ENCODE measurements around the gene KIF26B.
A peak's percentile ranks its signal among the peaks of the same experiment; 100 is the strongest.

The KIF26B gene

DNA sequence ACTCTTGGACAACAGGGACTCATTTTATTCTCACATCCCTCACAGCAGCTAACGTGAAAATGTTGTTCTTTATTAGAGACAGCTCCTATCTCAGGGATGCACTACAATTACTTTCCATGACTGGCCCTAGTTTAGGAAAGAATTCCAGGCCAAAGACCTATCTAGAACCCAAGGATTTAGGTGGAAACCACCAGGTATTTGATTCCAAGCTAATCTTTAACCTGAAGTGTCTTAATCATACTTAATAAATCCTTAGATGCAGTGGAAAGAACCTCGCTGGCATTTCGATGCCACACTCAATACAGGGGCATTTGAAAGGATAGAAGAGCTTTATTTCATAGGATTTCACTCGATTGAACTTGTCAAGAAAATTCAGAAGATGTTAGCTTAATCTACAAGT lies 218.3 kb downstream of the KIF26B start:
- Histone ChIP-seq H3K4me1 (peaks cover 22% of the 10 kb centered on the region), H3K4me3 (ENCODE audit: low read depth, low read length) (no peak overlapping the region), H3K9me3 (no peaks in the 10 kb centered on the region), H3K27me3 (no peaks in the 10 kb centered on the region), H3K36me3 (peaks cover 13% of the 10 kb centered on the region)
- DNase-seq = no peak
- TF ChIP-seq, protein P1, sequence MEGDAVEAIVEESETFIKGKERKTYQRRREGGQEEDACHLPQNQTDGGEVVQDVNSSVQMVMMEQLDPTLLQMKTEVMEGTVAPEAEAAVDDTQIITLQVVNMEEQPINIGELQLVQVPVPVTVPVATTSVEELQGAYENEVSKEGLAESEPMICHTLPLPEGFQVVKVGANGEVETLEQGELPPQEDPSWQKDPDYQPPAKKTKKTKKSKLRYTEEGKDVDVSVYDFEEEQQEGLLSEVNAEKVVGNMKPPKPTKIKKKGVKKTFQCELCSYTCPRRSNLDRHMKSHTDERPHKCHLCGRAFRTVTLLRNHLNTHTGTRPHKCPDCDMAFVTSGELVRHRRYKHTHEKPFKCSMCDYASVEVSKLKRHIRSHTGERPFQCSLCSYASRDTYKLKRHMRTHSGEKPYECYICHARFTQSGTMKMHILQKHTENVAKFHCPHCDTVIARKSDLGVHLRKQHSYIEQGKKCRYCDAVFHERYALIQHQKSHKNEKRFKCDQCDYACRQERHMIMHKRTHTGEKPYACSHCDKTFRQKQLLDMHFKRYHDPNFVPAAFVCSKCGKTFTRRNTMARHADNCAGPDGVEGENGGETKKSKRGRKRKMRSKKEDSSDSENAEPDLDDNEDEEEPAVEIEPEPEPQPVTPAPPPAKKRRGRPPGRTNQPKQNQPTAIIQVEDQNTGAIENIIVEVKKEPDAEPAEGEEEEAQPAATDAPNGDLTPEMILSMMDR (IDR thresholded peaks at IDR 0.05; ENCODE audit: low read depth, low read length) = no peak

DNA sequence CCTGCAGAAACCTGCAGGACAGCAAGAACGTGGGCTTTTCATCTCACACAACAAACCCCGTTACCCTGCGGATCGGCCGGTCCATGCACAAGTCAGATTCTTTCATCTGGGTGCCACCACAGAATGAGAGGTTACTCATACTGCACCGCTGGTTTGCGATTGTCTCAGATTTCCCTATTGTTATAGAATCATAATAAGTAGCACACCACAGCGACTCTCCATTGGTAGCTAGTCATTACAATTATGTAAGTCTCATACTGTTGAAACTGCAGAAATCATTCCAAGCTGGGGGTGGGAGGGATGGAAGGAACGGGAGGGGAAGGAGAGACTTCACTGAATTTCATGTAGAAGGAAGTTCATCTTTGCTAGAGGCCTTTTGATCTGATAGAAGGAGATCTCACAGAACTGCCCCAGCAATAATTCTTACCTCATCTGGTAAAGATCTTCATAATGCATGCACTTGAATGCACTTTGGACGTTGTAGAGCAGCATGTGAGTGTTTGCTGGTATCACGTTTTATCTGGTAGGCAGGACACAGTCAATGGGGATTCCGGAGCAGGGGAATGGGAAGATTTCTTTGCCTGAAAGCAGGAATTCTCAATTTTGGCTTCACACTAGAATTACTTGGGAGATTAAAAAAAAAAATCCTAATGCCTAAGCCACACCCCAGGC lies 221.1 kb downstream of the KIF26B start:
- no peaks in the 10 kb centered on the region for H3K9me3 ChIP-seq
- peaks cover 16% of the 10 kb centered on the region for H3K4me1 ChIP-seq
- H3K27me3 ChIP-seq = no peaks in the 10 kb centered on the region
- H3K4me3 ChIP-seq (ENCODE audit: low read depth, low read length) = no peak overlapping the region
- TF ChIP-seq, protein P1 (IDR thresholded peaks at IDR 0.05; ENCODE audit: low read depth, low read length) = no peak
- no peak for DNase-seq
- peaks cover 13% of the 10 kb centered on the region for H3K36me3 ChIP-seq

DNA sequence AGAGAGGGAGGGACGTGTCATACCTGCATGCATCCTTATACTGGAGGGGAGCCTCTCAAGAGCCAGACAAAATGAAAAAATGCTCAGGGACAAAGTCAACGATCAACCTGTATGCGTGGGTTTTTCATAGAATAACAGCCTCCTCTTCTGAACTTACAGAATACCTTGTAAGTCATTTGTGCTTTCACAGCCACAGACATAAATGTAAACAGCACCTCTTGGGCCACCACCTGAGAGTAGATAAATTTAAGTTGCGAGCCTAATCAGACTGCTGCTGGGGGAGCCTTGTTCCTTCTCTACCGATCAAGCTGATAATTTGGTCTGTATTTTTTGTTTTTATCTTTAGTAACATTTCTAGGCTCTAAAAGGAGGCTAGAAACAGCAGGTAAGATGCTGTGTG lies 223.1 kb downstream of the KIF26B start:
- Histone ChIP-seq H3K36me3 (peaks cover 4% of the 10 kb centered on the region), H3K9me3 (no peaks in the 10 kb centered on the region), H3K27me3 (no peaks in the 10 kb centered on the region)

GRCh38 chr1:245378311-245378722 lies 223.5 kb downstream of the KIF26B start:
- Histone ChIP-seq H3K4me1 (peaks cover 15% of the 10 kb centered on the region), H3K27me3 (no peaks in the 10 kb centered on the region), H3K4me3 (ENCODE audit: low read depth, low read length) (no peak overlapping the region), H3K9me3 (no peaks in the 10 kb centered on the region), H3K36me3 (peaks cover under 1% of the 10 kb centered on the region)
- no peak for DNase-seq
- TF ChIP-seq, protein P1 (IDR thresholded peaks at IDR 0.05; ENCODE audit: low read depth, low read length) = no peak

More for the DNA sequence above, 223.1 kb downstream of the KIF26B start:
- Histone ChIP-seq H3K4me1 (peaks cover 15% of the 10 kb centered on the region), H3K4me3 (ENCODE audit: low read depth, low read length) (no peak overlapping the region)
- DNase-seq = no peak
- TF ChIP-seq, protein P1 (IDR thresholded peaks at IDR 0.05; ENCODE audit: low read depth, low read length) = no peak

- DNase-seq = no peak
- peaks cover 15% of the 10 kb centered on the region for H3K4me1 ChIP-seq
- no peaks in the 10 kb centered on the region for H3K27me3 ChIP-seq
- H3K4me3 ChIP-seq (ENCODE audit: low read depth, low read length) = no peak overlapping the region
- no peaks in the 10 kb centered on the region for H3K9me3 ChIP-seq
- no peaks in the 10 kb centered on the region for H3K36me3 ChIP-seq
- TF ChIP-seq, protein P1 (IDR thresholded peaks at IDR 0.05; ENCODE audit: low read depth, low read length) = no peak
Measured at GRCh38 chr1:245378745-245379144, 224.0 kb downstream of the KIF26B start.

DNA sequence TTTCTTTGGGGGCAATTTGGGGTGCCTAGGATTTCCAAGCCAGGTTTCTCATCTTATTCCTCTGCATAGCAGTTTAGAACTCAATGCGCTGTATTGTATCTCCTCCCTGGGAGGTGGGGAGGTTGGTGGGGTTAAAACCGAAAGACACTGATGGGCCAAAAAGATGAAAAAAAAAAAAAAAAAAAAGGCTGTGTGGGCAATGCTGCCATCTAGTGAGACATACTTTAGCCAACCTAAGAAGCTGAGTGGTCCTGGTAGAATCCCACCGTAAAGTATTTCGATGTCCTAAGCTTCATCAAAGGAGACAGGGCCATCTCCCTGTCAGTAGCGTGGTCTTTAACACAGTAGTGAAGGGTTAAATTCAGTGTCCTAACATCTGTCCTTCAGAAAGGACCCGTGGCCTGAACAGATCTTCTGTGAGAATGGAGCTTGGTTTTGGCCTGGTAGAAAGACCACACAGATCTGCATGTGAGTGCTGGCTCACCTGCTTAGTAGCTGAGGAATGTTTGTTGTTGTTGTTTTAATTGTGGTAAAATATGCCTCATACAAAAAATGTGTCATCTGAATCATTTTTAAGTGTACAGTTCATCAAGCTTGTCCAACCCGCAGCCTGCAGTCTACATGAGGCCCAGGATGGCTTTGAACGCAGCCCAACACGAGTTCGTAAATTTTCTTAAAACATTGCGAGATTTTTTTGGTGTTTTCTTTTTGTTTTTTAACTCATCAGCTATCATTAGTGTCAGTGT lies 226.2 kb downstream of the KIF26B start:
- DNase-seq = peak; percentile 42
- no peaks in the 10 kb centered on the region for H3K9me3 ChIP-seq
- H3K4me1 ChIP-seq = peaks cover 15% of the 10 kb centered on the region
- TF ChIP-seq, protein P1 (IDR thresholded peaks at IDR 0.05; ENCODE audit: low read depth, low read length) = peak; percentile 75
- H3K27me3 ChIP-seq = no peaks in the 10 kb centered on the region
- no peaks in the 10 kb centered on the region for H3K36me3 ChIP-seq
- peak overlapping the region; percentile 31; the same call in 1 of the 2 replicates for H3K4me3 ChIP-seq (ENCODE audit: low read depth, low read length)
